A549 (cell line): ENCODE data around the gene LCN15. TPM values are rescaled to one million over a fixed set of nuclear protein-coding genes. Genes with fewer than 3 reads are reported as not detected.

Experiments used
- ATAC-seq, 2 experiments: fragments of 200-7000 bp in 1 of 2; fragments of >200 bp in 1 of 2; cut with Nextera tagmentation in 1 of 2; cut with Tn5 transposase in 1 of 2; 3 replicates each; pipeline versions ENCODE4 v1.8.0 to v1.9.1; 2018 to 2020; ENCODE audit warnings: mild to moderate bottlenecking in 1 of 2, moderate library complexity in 1 of 2
- CTCF ChIA-PET: fragments of 300-600 bp; sonication (Branson Sonifier 250); formaldehyde crosslinking; extraction: SDS; loops from one replicate; lab custom pipeline; 2021; ENCODE audit warnings: antibody characterized with exemption, inconsistent platforms; lab: Yijun Ruan, JAX
- POLR2A ChIA-PET: fragments of 350-600 bp; formaldehyde crosslinking; extraction: SDS; loops from one replicate; lab custom pipeline; 2021; ENCODE audit warnings: antibody characterized with exemption, inconsistent platforms; lab: Yijun Ruan, JAX
- DNase-seq, 2 experiments: peaks; one replicate each; pipeline versions ENCODE4 v3.0.0 to v3.0.0-alpha.2; 2011 to 2016; ENCODE audit warnings: low read depth in 1 of 2, low spot score in 1 of 2
- FAIRE-seq: peaks from 2 replicates; lab custom pipeline; 2011; peaks lifted over from hg19 to GRCh38; lab: Jason Lieb, UNC
- H3K27ac ChIP-seq, 2 experiments: fragments of >200 bp; sonication (Bioruptor Twin); formaldehyde crosslinking; 3 replicates each; pipeline ENCODE4 v1.5.1; 2016 to 2017
- H3K4me1 ChIP-seq: fragments of >200 bp; sonication (Bioruptor Twin); formaldehyde crosslinking; 3 replicates; pipeline ENCODE4 v1.6.1; 2016
- H3K4me2 ChIP-seq: fragments of >200 bp; sonication (Bioruptor Twin); formaldehyde crosslinking; 3 replicates; pipeline ENCODE4 v1.6.1; 2016
- H3K4me3 ChIP-seq: fragments of >200 bp; sonication (Bioruptor Twin); formaldehyde crosslinking; 3 replicates; pipeline ENCODE4 v1.5.1; 2016
- H3K9me3 ChIP-seq: fragments of >200 bp; sonication (Bioruptor Twin); formaldehyde crosslinking; 3 replicates; pipeline ENCODE4 v1.6.1; 2016
- ATOH8 ChIP-seq: fragments of 250-450 bp; sonication (Bioruptor Pico); IDR thresholded peaks from 2 replicates; pipeline ENCODE4 v1.5.0; 2020; ENCODE audit warnings: low read depth, mild to moderate bottlenecking, moderate library complexity
- BHLHE40 ChIP-seq: IDR thresholded peaks from 2 replicates; pipeline ENCODE4 v1.6.1; 2012; ENCODE audit warnings: low read depth, low read length, inconsistent platforms
- CBX8 ChIP-seq: fragments of 200-600 bp; sonication (generic); IDR thresholded peaks from 2 replicates; pipeline ENCODE4 v1.6.1; 2016
- CEBPB ChIP-seq, 2 experiments: fragments of >200 bp in 1 of 2; sonication (Bioruptor Twin) in 1 of 2; formaldehyde crosslinking in 1 of 2; IDR thresholded peaks; 2 replicates each; pipeline ENCODE4 v1.6.1; 2012 to 2016
- EHMT2 ChIP-seq: fragments of 200-600 bp; sonication (generic); IDR thresholded peaks from 2 replicates; pipeline ENCODE4 v1.6.1; 2016; ENCODE audit warnings: antibody characterized with exemption, low read depth, mild to moderate bottlenecking, moderate library complexity
- EP300 ChIP-seq, 2 experiments: fragments of >200 bp; sonication (Bioruptor Twin); formaldehyde crosslinking; IDR thresholded peaks; 2 replicates in 1 of 2; 3 replicates in 1 of 2; pipeline ENCODE4 v1.6.1; 2016 to 2017
- ESRRA ChIP-seq: fragments of 150-350 bp; IDR thresholded peaks from 2 replicates; pipeline ENCODE4 v1.6.1; 2014; ENCODE audit warnings: mild to moderate bottlenecking, low read length, borderline replicate concordance
- GATA3 ChIP-seq: IDR thresholded peaks from 2 replicates; pipeline ENCODE4 v1.6.1; 2012; ENCODE audit warnings: borderline replicate concordance
- HDAC2 ChIP-seq: fragments of 200-600 bp; sonication (generic); IDR thresholded peaks from 2 replicates; pipeline ENCODE4 v1.6.1; 2016
- HOXA7 ChIP-seq: fragments of 250-450 bp; sonication (Bioruptor Pico); IDR thresholded peaks from 2 replicates; pipeline ENCODE4 v1.5.0; 2020; ENCODE audit warnings: mild to moderate bottlenecking, moderate library complexity
- HOXB5 ChIP-seq: fragments of 250-450 bp; sonication (Bioruptor Pico); IDR thresholded peaks from 2 replicates; pipeline ENCODE4 v1.5.0; 2020; ENCODE audit warnings: mild to moderate bottlenecking, moderate library complexity
- JUN ChIP-seq, 2 experiments: fragments of >200 bp; sonication (Bioruptor Twin); formaldehyde crosslinking; IDR thresholded peaks; 2 replicates in 1 of 2; 3 replicates in 1 of 2; pipeline ENCODE4 v1.6.1; 2016 to 2017
- KDM1A ChIP-seq: fragments of 200-600 bp; sonication (generic); IDR thresholded peaks from 2 replicates; pipeline ENCODE4 v1.6.1; 2016; ENCODE audit warnings: low read depth, mild to moderate bottlenecking
- MAX ChIP-seq: IDR thresholded peaks from 2 replicates; pipeline ENCODE4 v1.6.1; 2012
- RAD21 ChIP-seq, 2 experiments: fragments of >200 bp in 1 of 2; sonication (Bioruptor Twin) in 1 of 2; formaldehyde crosslinking in 1 of 2; IDR thresholded peaks in 1 of 2; conservative IDR thresholded peaks in 1 of 2; 2 replicates in 1 of 2; 3 replicates in 1 of 2; pipeline ENCODE4 v1.6.1; 2012 to 2018; ENCODE audit warnings: inconsistent platforms in 1 of 2
- RCOR1 ChIP-seq: fragments of 150-350 bp; IDR thresholded peaks from 2 replicates; pipeline ENCODE4 v1.6.1; 2014; ENCODE audit warnings: antibody characterized with exemption, low read length, low read depth
- RNF2 ChIP-seq: fragments of 200-600 bp; sonication (generic); IDR thresholded peaks from 2 replicates; pipeline ENCODE4 v1.6.1; 2016; ENCODE audit warnings: low read depth, mild to moderate bottlenecking, antibody characterized with exemption, moderate library complexity, borderline replicate concordance
- SREBF2 ChIP-seq: fragments of 450-650 bp; IDR thresholded peaks from 2 replicates; pipeline ENCODE4 v1.6.1; 2014; ENCODE audit warnings: mild to moderate bottlenecking, moderate library complexity
- TFCP2L1 ChIP-seq: fragments of 250-450 bp; sonication (Bioruptor Pico); IDR thresholded peaks from 2 replicates; pipeline ENCODE4 v1.5.0; 2021; ENCODE audit warnings: mild to moderate bottlenecking
- TP53 ChIP-seq: fragments of 250-450 bp; sonication (Bioruptor Pico); IDR thresholded peaks from 2 replicates; pipeline ENCODE4 v1.5.0; 2021; ENCODE audit warnings: mild to moderate bottlenecking, moderate library complexity
- USF2 ChIP-seq: fragments of 450-650 bp; IDR thresholded peaks from 2 replicates; pipeline ENCODE4 v1.6.1; 2014; ENCODE audit warnings: antibody characterized with exemption
- ZFP36 ChIP-seq: fragments of 450-650 bp; IDR thresholded peaks from 2 replicates; pipeline ENCODE4 v1.6.1; 2014; ENCODE audit warnings: borderline replicate concordance; ENCODE audit not compliant: partially characterized antibody
- WGBS: methylation state at CpG from one replicate; pipeline ENCODE4 v1.1.6; 2017; ENCODE audit errors: missing lambda C conversion rate; 5-methylcytosine and 5-hydroxymethylcytosine counted together
- polyA plus RNA-seq, 4 experiments: library from polyadenylated mRNA; depleted of rRNA in 3 of 4; stranded (reverse); fragments of >200 nt; fragmentation: RNase III in 1 of 4; extraction: RNeasy Plus Mini Kit Qiagen cat#74134 plus additional on column Dnase treatment in 1 of 4; gene quantifications; 2 replicates in 3 of 4; 3 replicates in 1 of 4; pipeline ENCODE4 v1.2.3, GENCODE V29; 2011 to 2017
- TF ChIP-seq, protein P1 (sequence below): fragments of >200 bp; sonication (Bioruptor Twin); formaldehyde crosslinking; IDR thresholded peaks from 2 replicates; pipeline ENCODE4 v1.6.1; 2016
- TF ChIP-seq, protein P2 (sequence below): IDR thresholded peaks from 2 replicates; pipeline ENCODE4 v1.6.1; 2012

Gene LCN15
- polyA plus RNA-seq, 2 of the 4 experiments (the other 2 are of a cell fraction): 0.09 to 0.10 TPM

GRCh38 chr9:136746621-136747020 lies 17.7 kb downstream of the LCN15 start:
- H3K4me3 ChIP-seq: no peak overlapping the region
- WGBS: 79% methylated on average over 7 of the region's 18 CpGs
- H3K4me1 ChIP-seq: no peaks in the 10 kb centered on the region
- no peak for DNase-seq
- FAIRE-seq: no peak
- TF ChIP-seq TFCP2L1 (CRISPR knock-in tag) (no peak), SREBF2 (no peak), EP300 (IDR thresholded peaks at IDR 0.05) (no peak)
- no peak for ATAC-seq
- POLR2A ChIA-PET: interaction anchor here (1.1 kb wide), 1 partner anchor 18 kb away, joined by 3 read pairs; no protein-coding TSS in a partner anchor
- no peak overlapping the region for H3K4me2 ChIP-seq
- CTCF ChIA-PET: interaction anchor here (1.4 to 11.9 kb wide), 2 partner anchors 13 to 19 kb away, joined by 3 to 79 read pairs; partner anchors contain the start of gene LCN8
- H3K27ac ChIP-seq: no peak overlapping the region
- H3K9me3 ChIP-seq: peaks cover 5% of the 10 kb centered on the region; the same call in 2 of the 3 replicates

GRCh38 chr9:136746155-136746490 lies 18.2 kb downstream of the LCN15 start:
- H3K4me3 ChIP-seq: no peak overlapping the region
- H3K4me1 ChIP-seq: no peaks in the 10 kb centered on the region
- H3K9me3 ChIP-seq: peaks cover under 1% of the 10 kb centered on the region; the same call in 2 of the 3 replicates
- ChIA-PET CTCF (interaction anchor here (11.9 kb wide), 1 partner anchor 14 kb away, joined by 79 read pairs; the partner anchor contains the start of gene LCN8), POLR2A (no interaction called here)
- no peak for ATAC-seq
- no peak overlapping the region for H3K4me2 ChIP-seq
- no peak for DNase-seq
- WGBS: 58% methylated on average over 4 of the region's 22 CpGs
- H3K27ac ChIP-seq: no peak overlapping the region
- TF ChIP-seq HOXB5 (CRISPR knock-in tag) (no peak), RAD21 (conservative IDR thresholded peaks at IDR 0.05 in 1 of 2, IDR thresholded peaks at IDR 0.05 in 1 of 2) (no peak), ATOH8 (CRISPR knock-in tag) (no peak), JUN (IDR thresholded peaks at IDR 0.05) (no peak), BHLHE40 (no peak), ZFP36 (no peak), EP300 (IDR thresholded peaks at IDR 0.05) (no peak), CEBPB (IDR thresholded peaks at IDR 0.05) (no peak), HOXA7 (CRISPR knock-in tag) (no peak), HDAC2 (no peak), CBX8 (no peak), RNF2 (no peak), MAX (no peak), ESRRA (no peak), KDM1A (no peak)
- TF ChIP-seq, protein P1, sequence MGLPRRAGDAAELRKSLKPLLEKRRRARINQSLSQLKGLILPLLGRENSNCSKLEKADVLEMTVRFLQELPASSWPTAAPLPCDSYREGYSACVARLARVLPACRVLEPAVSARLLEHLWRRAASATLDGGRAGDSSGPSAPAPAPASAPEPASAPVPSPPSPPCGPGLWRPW: no peak
- TF ChIP-seq, protein P2, sequence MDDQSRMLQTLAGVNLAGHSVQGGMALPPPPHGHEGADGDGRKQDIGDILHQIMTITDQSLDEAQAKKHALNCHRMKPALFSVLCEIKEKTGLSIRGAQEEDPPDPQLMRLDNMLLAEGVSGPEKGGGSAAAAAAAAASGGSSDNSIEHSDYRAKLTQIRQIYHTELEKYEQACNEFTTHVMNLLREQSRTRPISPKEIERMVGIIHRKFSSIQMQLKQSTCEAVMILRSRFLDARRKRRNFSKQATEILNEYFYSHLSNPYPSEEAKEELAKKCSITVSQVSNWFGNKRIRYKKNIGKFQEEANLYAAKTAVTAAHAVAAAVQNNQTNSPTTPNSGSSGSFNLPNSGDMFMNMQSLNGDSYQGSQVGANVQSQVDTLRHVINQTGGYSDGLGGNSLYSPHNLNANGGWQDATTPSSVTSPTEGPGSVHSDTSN: no peak
- no peak for FAIRE-seq

GRCh38 chr9:136745389-136746154 lies 18.7 kb downstream of the LCN15 start:
- Histone ChIP-seq H3K4me2 (no peak overlapping the region), H3K9me3 (no peaks in the 10 kb centered on the region), H3K4me3 (no peak overlapping the region), H3K4me1 (no peaks in the 10 kb centered on the region), H3K27ac (no peak overlapping the region)
- CTCF ChIA-PET: interaction anchor here (0.8 to 11.9 kb wide), 5 partner anchors 9 to 25 kb away, joined by 3 to 79 read pairs (median 5); partner anchors contain the start of gene LCN8
- POLR2A ChIA-PET: interaction anchor here (0.6 kb wide), 1 partner anchor 13 kb away, joined by 5 read pairs; no protein-coding TSS in a partner anchor
- ATAC-seq (no peak), DNase-seq (no peak), FAIRE-seq (no peak)
- TF ChIP-seq, protein P1: no peak
- TF ChIP-seq RCOR1 (no peak), USF2 (no peak), GATA3 (no peak), RAD21 (conservative IDR thresholded peaks at IDR 0.05 in 1 of 2, IDR thresholded peaks at IDR 0.05 in 1 of 2) (no peak), TP53 (no peak), EHMT2 (no peak)
- WGBS: 81% methylated on average over 18 of the region's 23 CpGs
